HCT116 (cell line): ENCODE data around the gene SH3TC2. TPM values are rescaled to one million over a fixed set of nuclear protein-coding genes. Genes with fewer than 3 reads are reported as not detected.

Experiments
- microRNA counts: library from miRNA; unstranded; fragments of <30 nt; microRNA quantifications from one replicate; lab custom pipeline; 2015
- microRNA-seq: library from miRNA; unstranded; fragments of <30 nt; microRNA quantifications from one replicate; pipeline ENCODE4, GENCODE V29; 2016; ENCODE audit warnings: borderline number of aligned reads
- total RNA-seq: library from RNA; stranded (reverse); gene quantifications from one replicate; pipeline ENCODE4 v1.2.1, GENCODE V29; 2021; ENCODE audit not compliant: unreplicated experiment

SH3TC2 gene
- total RNA-seq, 1 experiment from 2014 or later: 12.8 TPM

MicroRNAs encoded within 50 kb of the gene (microRNA counts, 767-probe panel; counts per million panel counts)
- not detected for microRNA hsa-miR-584-5p (lab: Ali Mortazavi, UCI)

Small RNA genes lying within 50 kb of the gene (microRNA-seq; reads per million reads assigned to microRNA genes)
- 234 reads per million, percentile 68 among the genes with 10 or more reads in this experiment for gene MIR584

Other genes with a start within 250 kb of the SH3TC2 start
- gene ADRB2, start 236.5 kb downstream of the SH3TC2 start, total RNA-seq: 0.25 TPM
- gene ABLIM3, start 78.4 kb upstream of the SH3TC2 start, total RNA-seq: 14.3 TPM
- 4.3 TPM for gene AFAP1L1, start 208.8 kb upstream of the SH3TC2 start, total RNA-seq